Cardiac fibroblast (primary cell): ENCODE results near the gene FAM156B.
"Not testable (repeated sequence)": the region's sequence is repeated elsewhere in the genome, so short reads cannot be mapped to it uniquely, and the experiment has no call there.

ENCODE experiments used
- DNase-seq, 2 donors: peaks; one replicate each; pipeline versions ENCODE4 v3.0.0 to v3.0.0-alpha.2; 2010; ENCODE audit warnings: low read depth in 2 of 2
- H3K4me3 ChIP-seq, 2 donors: replicated peaks in 1 of 2; 1 replicate in 1 of 2; 2 replicates in 1 of 2; pipeline ENCODE4 v1.5.1; 2011; ENCODE audit warnings: low read depth in 2 of 2, low read length in 2 of 2, mild to moderate bottlenecking in 2 of 2, moderate library complexity in 1 of 2
- CTCF ChIP-seq: IDR thresholded peaks from one replicate; pipeline ENCODE4 v1.5.1; 2011; ENCODE audit warnings: low read depth, mild to moderate bottlenecking, low read length, inconsistent platforms

The FAM156B gene

GRCh38 chrX:52874661-52875060, 22.5 kb upstream of the FAM156B start:
- no peak for DNase-seq
- TF ChIP-seq CTCF: no peak
- H3K4me3 ChIP-seq: no peak overlapping the region

GRCh38 chrX:52875436-52875835, 21.7 kb upstream of the FAM156B start:
- not testable (repeated sequence) for DNase-seq, H3K4me3 ChIP-seq

GRCh38 chrX:52876386-52876785, 20.7 kb upstream of the FAM156B start:
- not testable (repeated sequence) for H3K4me3 ChIP-seq, DNase-seq

- H3K4me3 ChIP-seq, DNase-seq: not testable (repeated sequence)
Measured at GRCh38 chrX:52887459-52887858, 9.7 kb upstream of the FAM156B start.

GRCh38 chrX:52888090-52888489, 9.0 kb upstream of the FAM156B start:
- H3K4me3 ChIP-seq, DNase-seq: not testable (repeated sequence)

- H3K4me3 ChIP-seq, DNase-seq: not testable (repeated sequence)
Measured at GRCh38 chrX:52896438-52896837, 692 bp upstream of the FAM156B start.

GRCh38 chrX:52905531-52905930, 8.4 kb downstream of the FAM156B start:
- not testable (repeated sequence) for DNase-seq, H3K4me3 ChIP-seq

GRCh38 chrX:52906072-52906471, 8.9 kb downstream of the FAM156B start:
- H3K4me3 ChIP-seq, DNase-seq: not testable (repeated sequence)

- not testable (repeated sequence) for H3K4me3 ChIP-seq, DNase-seq
Measured at GRCh38 chrX:52907137-52907536, 10.0 kb downstream of the FAM156B start.

GRCh38 chrX:52907900-52908299, 10.8 kb downstream of the FAM156B start:
- not testable (repeated sequence) for DNase-seq, H3K4me3 ChIP-seq

GRCh38 chrX:52909313-52909969, 12.3 kb downstream of the FAM156B start:
- not testable (repeated sequence) for H3K4me3 ChIP-seq, DNase-seq

- DNase-seq, H3K4me3 ChIP-seq: not testable (repeated sequence)
Measured at GRCh38 chrX:52913681-52914080, 16.6 kb downstream of the FAM156B start.

- DNase-seq: not testable (repeated sequence)
Measured at GRCh38 chrX:52914704-52915103, 17.6 kb downstream of the FAM156B start.

GRCh38 chrX:52923781-52924241, 26.7 kb downstream of the FAM156B start:
- TF ChIP-seq CTCF: no peak
- no peak overlapping the region for H3K4me3 ChIP-seq
- peak; percentile 57 to 69 for DNase-seq

More at GRCh38 chrX:52914704-52915103, 17.6 kb downstream of the FAM156B start:
- not testable (repeated sequence) for H3K4me3 ChIP-seq

- not testable (repeated sequence) for DNase-seq, H3K4me3 ChIP-seq
Measured at GRCh38 chrX:52930214-52930613, 33.1 kb downstream of the FAM156B start.
